Muscle of leg (tissue), 11 donors: ENCODE measurements around the gene MTRR. TPM values are rescaled to one million over a fixed set of nuclear protein-coding genes. Genes with fewer than 3 reads are reported as not detected.
A peak's percentile ranks its signal among the peaks of the same experiment; 100 is the strongest.

Source experiments
- DNase-seq: peaks from one replicate; pipeline ENCODE4 v3.0.0; 2013
- H3K27ac ChIP-seq: one replicate; pipeline ENCODE4 v1.5.1; 2013; ENCODE audit warnings: mild to moderate bottlenecking, low read length, control low read depth
- H3K27me3 ChIP-seq: one replicate; pipeline ENCODE4 v1.6.1; 2013; ENCODE audit warnings: low read length; ENCODE audit not compliant: control insufficient read depth, insufficient read depth
- H3K36me3 ChIP-seq: one replicate; pipeline ENCODE4 v1.6.1; 2013; ENCODE audit warnings: low read length; ENCODE audit not compliant: control insufficient read depth, insufficient read depth
- H3K4me1 ChIP-seq: one replicate; pipeline ENCODE4 v1.6.1; 2013; ENCODE audit warnings: low read length; ENCODE audit not compliant: control insufficient read depth, insufficient read depth
- H3K4me3 ChIP-seq: one replicate; pipeline ENCODE4 v1.5.1; 2013; ENCODE audit warnings: low read length, control low read depth
- H3K9me3 ChIP-seq: replicated peaks from 2 replicates; pipeline ENCODE4 v1.6.1; 2013; ENCODE audit warnings: low read depth, low read length; ENCODE audit not compliant: control insufficient read depth
- WGBS: methylation state at CpG from one replicate; pipeline ENCODE4 v1.1.5; 2013; ENCODE audit warnings: missing lambda C conversion rate; ENCODE audit not compliant: insufficient coverage; 5-methylcytosine and 5-hydroxymethylcytosine counted together
- polyA plus RNA-seq, 8 donors: library from polyadenylated mRNA; unstranded; fragments of 120-200 nt; gene quantifications; one replicate each; pipeline versions ENCODE4 v1.2.1 to v1.2.3, GENCODE V29; 2013; ENCODE audit warnings: inconsistent platforms in 1 of 8, low replicate concordance in 1 of 8; ENCODE audit not compliant: insufficient read length in 8 of 8, insufficient read depth in 1 of 8
- total RNA-seq: library from RNA; stranded (reverse); fragments of 120-200 nt; gene quantifications from one replicate; pipeline ENCODE4 v1.2.4, GENCODE V29; 2013

The MTRR gene
- total and polyA plus RNA-seq, 9 donors: 19.7 to 27.0 (median 25.4) TPM

- Histone ChIP-seq H3K9me3 (no peaks in the 10 kb centered on the region), H3K27ac (no peak overlapping the region), H3K36me3 (no peaks in the 10 kb centered on the region), H3K4me1 (peaks cover 5% of the 10 kb centered on the region), H3K4me3 (no peak overlapping the region), H3K27me3 (peaks cover 13% of the 10 kb centered on the region)
- DNase-seq: no peak
Observed at GRCh38 chr5:7844901-7845300, 24.0 kb upstream of the MTRR start.

- Histone ChIP-seq H3K4me3 (no peak overlapping the region), H3K27me3 (peaks cover 14% of the 10 kb centered on the region), H3K4me1 (peaks cover 9% of the 10 kb centered on the region), H3K9me3 (no peaks in the 10 kb centered on the region), H3K27ac (no peak overlapping the region), H3K36me3 (no peaks in the 10 kb centered on the region)
- DNase-seq: no peak
- WGBS: 22% methylated on average over 4 of the region's 7 CpGs
Observed at GRCh38 chr5:7845557-7845956, 23.4 kb upstream of the MTRR start.

- WGBS: no CpG with 5 or more reads among the region's 5 CpGs
- no peak for DNase-seq
- Histone ChIP-seq H3K27me3 (peaks cover 18% of the 10 kb centered on the region), H3K4me3 (no peak overlapping the region), H3K27ac (no peak overlapping the region), H3K4me1 (peaks cover 13% of the 10 kb centered on the region), H3K36me3 (no peaks in the 10 kb centered on the region), H3K9me3 (no peaks in the 10 kb centered on the region)
Observed at GRCh38 chr5:7846327-7846726, 22.6 kb upstream of the MTRR start.

GRCh38 chr5:7848296-7848695, 20.7 kb upstream of the MTRR start:
- Histone ChIP-seq H3K4me1 (peaks cover 15% of the 10 kb centered on the region), H3K27ac (no peak overlapping the region), H3K36me3 (no peaks in the 10 kb centered on the region), H3K9me3 (no peaks in the 10 kb centered on the region), H3K27me3 (peaks cover 22% of the 10 kb centered on the region), H3K4me3 (no peak overlapping the region)
- 31% methylated on average over 2 of the region's 2 CpGs for WGBS
- DNase-seq: no peak

GRCh38 chr5:7849681-7850394, 19.1 kb upstream of the MTRR start:
- Histone ChIP-seq H3K4me1 (peaks cover 15% of the 10 kb centered on the region), H3K27me3 (peaks cover 22% of the 10 kb centered on the region), H3K36me3 (no peaks in the 10 kb centered on the region), H3K9me3 (no peaks in the 10 kb centered on the region), H3K4me3 (peak overlapping the region; percentile 14), H3K27ac (no peak overlapping the region)
- peak; percentile 32 for DNase-seq
- 1% methylated on average over 39 of the region's 44 CpGs for WGBS

GRCh38 chr5:7850395-7851239, 18.3 kb upstream of the MTRR start, which contains the start of gene CFAP90:
Gene CFAP90, minus strand, starts transcription at chr5:7851133. Its CDS starts 112 bp downstream, at chr5:7851021.
- DNase-seq: peak; percentile 76
- no peaks in the 10 kb centered on the region for H3K9me3 ChIP-seq

GRCh38 chr5:7851240-7851592, 17.7 kb upstream of the MTRR start:
- Histone ChIP-seq H3K27ac (no peak overlapping the region), H3K27me3 (peaks cover 21% of the 10 kb centered on the region), H3K4me1 (peaks cover 15% of the 10 kb centered on the region), H3K9me3 (no peaks in the 10 kb centered on the region), H3K4me3 (peak overlapping the region; percentile 37), H3K36me3 (no peaks in the 10 kb centered on the region)
- no peak for DNase-seq
- 53% methylated on average over 10 of the region's 16 CpGs for WGBS

More at GRCh38 chr5:7850395-7851239, 18.3 kb upstream of the MTRR start, which contains the start of gene CFAP90:
- no peaks in the 10 kb centered on the region for H3K36me3 ChIP-seq
- peak within 1 kb of the TSS; percentile 37 for H3K4me3 ChIP-seq
- peaks cover 15% of the 10 kb centered on the region for H3K4me1 ChIP-seq
- no peak within 1 kb of the TSS for H3K27ac ChIP-seq
- under 1% methylated on average over 67 of the region's 76 CpGs for WGBS
- peaks cover 22% of the 10 kb centered on the region for H3K27me3 ChIP-seq

GRCh38 chr5:7851617-7852289, 17.2 kb upstream of the MTRR start:
- DNase-seq: no peak
- H3K27ac ChIP-seq: no peak overlapping the region
- no peaks in the 10 kb centered on the region for H3K36me3 ChIP-seq
- peaks cover 15% of the 10 kb centered on the region for H3K4me1 ChIP-seq
- no peaks in the 10 kb centered on the region for H3K9me3 ChIP-seq
- H3K4me3 ChIP-seq: no peak overlapping the region
- H3K27me3 ChIP-seq: peaks cover 19% of the 10 kb centered on the region
- 77% methylated on average over 7 of the region's 8 CpGs for WGBS

GRCh38 chr5:7852542-7852941, 16.4 kb upstream of the MTRR start:
- peak; percentile 9 for DNase-seq
- no peak overlapping the region for H3K27ac ChIP-seq
- H3K4me3 ChIP-seq: no peak overlapping the region
- peaks cover 1% of the 10 kb centered on the region for H3K36me3 ChIP-seq
- no peaks in the 10 kb centered on the region for H3K9me3 ChIP-seq
- WGBS: no CpG with 5 or more reads among the region's 1 CpG
- peaks cover 15% of the 10 kb centered on the region for H3K4me1 ChIP-seq
- peaks cover 19% of the 10 kb centered on the region for H3K27me3 ChIP-seq

- no peaks in the 10 kb centered on the region for H3K9me3 ChIP-seq
- no CpG with 5 or more reads among the region's 2 CpGs for WGBS
- no peak overlapping the region for H3K27ac ChIP-seq
- peaks cover 15% of the 10 kb centered on the region for H3K4me1 ChIP-seq
- DNase-seq: no peak
- H3K36me3 ChIP-seq: peaks cover 5% of the 10 kb centered on the region
- H3K27me3 ChIP-seq: peaks cover 19% of the 10 kb centered on the region
- no peak overlapping the region for H3K4me3 ChIP-seq
Observed at GRCh38 chr5:7852988-7853387, 16.0 kb upstream of the MTRR start.
